GM19372 (cell line): ENCODE results near the gene ABCC11.

Experiments
- ATAC-seq: cut with Tn5 transposase; IDR thresholded peaks from one replicate; pipeline ENCODE4 v1.9.1; 2021; ENCODE audit warnings: mild to moderate bottlenecking, low read depth, moderate library complexity; ENCODE audit not compliant: unreplicated experiment

The ABCC11 gene

DNA sequence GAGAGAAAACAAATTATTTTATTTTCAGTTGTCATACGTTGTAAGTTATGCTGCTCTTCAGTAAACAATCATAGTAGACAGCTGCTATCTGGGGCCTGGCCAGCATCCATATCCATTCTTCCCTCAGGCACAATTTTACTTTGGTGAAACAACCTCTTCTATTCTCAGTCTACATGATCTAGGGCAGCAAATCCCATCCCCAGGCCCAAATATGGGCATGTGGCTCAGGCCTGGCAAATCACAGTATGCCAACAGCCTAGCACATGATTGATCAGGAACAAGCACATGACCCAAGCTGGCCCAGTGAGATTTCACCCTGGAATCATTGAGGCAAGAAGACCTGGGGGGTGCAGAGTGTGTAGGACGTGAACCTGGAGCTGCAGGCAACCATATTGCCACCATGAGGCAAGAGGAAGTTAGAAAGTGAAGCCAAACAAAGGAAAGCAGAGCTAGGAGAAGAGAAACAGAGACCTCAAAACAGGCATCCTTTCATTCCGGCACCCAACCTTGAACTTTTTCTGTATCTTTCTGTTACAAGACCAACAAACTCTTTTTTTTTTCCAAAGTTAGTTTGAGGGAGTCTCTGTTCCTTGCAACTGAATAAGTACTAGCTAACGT lies 81.3 kb downstream of the ABCC11 start:
- no peak for ATAC-seq

DNA sequence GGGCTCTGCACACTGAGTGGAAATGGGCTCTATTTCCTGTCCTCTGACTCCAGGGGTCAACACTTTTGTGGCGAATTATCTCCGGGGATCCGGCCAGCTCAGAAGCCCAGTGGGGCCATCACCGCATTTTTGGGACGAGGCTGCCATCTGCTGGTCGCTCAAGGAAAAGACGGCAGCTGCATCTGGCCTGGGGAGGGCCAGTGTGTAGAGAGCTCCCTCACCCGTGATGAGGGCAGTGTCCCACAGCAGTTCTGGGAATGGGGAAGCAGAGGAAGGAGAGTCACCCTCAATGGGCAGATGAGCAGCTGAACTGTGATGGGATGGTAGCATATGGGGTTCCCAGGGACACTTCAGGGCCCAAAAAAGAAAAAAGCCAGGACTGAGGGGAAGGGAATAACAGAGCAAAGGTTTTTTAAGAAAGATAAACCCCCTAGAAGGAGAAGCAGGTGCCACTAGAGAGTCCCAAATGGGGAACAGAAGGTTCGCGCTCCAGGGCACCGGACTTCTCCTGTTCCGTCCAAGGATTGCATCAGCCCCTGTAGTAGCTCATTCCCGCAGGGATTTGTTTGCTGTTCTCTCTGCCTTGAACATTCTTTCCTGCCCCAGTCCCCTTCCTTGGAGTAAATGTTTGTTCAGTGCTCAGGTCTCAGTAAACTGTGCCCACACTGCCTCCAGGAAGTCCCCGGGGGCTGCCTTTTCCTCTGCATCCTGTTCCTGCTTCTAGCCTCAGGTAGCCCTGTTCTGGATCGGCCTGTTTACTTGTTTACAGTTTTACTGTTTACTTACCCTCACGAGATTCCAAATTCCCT lies 82.2 kb downstream of the ABCC11 start:
- ATAC-seq: peak; percentile 83

- ATAC-seq: no peak
Observed at GRCh38 chr16:48162839-48163410, 84.4 kb downstream of the ABCC11 start.

- ATAC-seq: no peak
Observed at GRCh38 chr16:48161906-48162305, 85.4 kb downstream of the ABCC11 start.

- ATAC-seq: no peak
Observed at GRCh38 chr16:48160575-48160974, 86.8 kb downstream of the ABCC11 start.

- ATAC-seq: no peak
Observed at GRCh38 chr16:48158296-48158695, 89.0 kb downstream of the ABCC11 start.

DNA sequence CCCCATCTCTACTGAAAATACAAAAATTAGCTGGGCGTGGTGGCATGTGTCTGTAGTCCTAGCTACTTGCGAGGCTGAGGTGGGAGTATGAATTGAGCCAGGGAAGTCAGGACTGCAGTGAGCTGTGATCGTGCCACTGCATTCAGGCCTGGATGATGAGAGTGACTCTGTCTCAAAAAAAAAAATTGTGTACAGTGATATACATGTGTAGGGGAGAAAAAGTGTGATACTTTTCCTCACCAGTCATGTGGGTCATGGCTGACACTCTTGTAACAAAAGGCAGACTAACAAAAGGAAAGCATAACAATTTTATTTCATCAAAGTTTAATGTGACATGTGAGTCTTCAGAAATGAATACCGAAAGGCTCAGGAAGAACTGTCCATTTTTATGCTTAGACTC lies 89.5 kb downstream of the ABCC11 start:
- no peak for ATAC-seq

DNA sequence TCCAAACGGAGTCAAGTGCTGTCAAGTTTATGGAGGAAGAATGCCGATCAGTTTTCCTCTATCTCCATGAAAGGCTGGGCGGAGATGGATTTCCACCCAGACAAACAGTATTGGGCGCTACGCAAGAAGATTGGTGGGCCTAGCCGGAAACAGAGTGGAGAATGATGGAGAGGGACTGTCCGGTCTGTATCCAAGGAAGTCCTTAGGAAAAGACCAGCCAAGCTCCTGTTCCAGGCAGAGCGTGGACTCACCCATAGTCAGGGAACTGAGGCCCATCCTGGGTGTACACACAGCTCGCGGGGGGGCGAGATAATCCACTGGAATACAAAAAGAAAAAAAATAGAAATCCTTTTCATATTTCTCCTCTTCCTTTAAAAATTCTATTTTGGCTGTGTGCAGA lies 90.0 kb downstream of the ABCC11 start:
- ATAC-seq: no peak

DNA sequence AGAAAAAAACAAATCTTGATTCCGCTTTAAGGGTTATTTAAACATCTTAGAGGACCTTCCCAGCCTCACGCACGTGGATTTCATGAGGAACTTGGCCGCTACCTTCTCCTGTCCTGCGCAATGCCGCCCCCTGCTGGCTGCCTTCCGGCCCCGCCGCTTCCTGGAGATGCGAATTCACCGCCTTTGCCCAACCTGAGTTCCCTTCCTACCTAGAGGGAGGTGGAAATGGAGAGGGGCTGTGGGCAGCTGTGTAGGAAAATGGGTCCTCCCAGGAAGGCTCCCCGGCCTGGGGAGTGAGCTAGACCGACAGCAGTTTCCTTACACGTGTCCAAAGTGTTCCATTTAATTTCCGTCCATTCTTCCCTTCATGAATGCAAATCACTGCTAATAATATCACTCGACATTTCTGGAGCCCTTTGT lies 90.5 kb downstream of the ABCC11 start:
- ATAC-seq: no peak

DNA sequence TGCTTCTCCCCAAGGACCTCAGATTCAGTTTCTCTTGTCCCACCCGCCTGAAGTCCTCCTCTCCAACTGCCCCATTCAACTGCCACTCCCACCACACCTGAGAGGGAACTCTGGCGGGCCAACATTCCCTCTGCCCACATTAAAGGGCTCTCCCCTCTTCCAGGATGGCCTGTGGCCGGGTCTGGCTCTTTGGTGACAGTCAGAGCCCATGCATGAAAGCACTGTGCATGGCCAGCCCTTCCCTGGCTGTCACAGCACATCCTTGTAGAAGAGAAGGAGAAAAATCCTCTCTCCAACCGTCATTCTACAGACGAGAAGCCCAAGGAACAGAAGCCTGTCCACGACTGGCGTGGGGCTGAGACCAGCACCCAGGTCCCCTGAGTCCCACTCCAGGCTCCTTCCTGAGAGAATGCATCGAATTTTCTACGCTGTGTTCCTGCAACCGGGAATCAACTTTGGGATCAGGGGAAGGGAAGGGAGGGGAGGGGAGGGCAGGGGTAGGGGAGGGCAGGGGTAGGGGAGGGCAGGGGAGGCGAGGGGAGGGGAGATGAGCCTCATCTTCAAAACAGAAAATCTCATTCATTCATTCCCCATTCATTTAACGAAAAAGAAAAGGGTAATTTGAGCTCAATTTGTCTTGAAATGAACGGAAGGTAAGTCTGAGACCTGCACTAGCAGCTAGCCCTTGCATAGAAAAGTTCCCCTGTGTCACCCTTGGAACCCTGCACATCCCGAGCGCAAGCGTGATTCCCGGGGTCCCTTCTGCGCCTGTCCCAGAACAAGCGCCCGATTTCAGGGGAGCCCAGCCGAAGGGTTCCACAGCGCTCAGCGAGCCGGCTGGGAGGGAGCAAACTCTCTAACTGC lies 91.2 kb downstream of the ABCC11 start, which contains the start of gene ABCC12:
ABCC12 (minus strand) TSS at position 68 of the 864 bp plus-strand sequence. CDS start 9,569 bp downstream, outside the sequence.
- no peak for ATAC-seq

- no peak for ATAC-seq
Observed at GRCh38 chr16:48153774-48154173, 93.6 kb downstream of the ABCC11 start.

GRCh38 chr16:48152226-48152625 lies 95.1 kb downstream of the ABCC11 start:
- no peak for ATAC-seq

GRCh38 chr16:48150707-48151106 lies 96.6 kb downstream of the ABCC11 start:
- ATAC-seq: no peak

- ATAC-seq: no peak
Observed at GRCh38 chr16:48146710-48147109, 100.6 kb downstream of the ABCC11 start.

- ATAC-seq: no peak
Observed at GRCh38 chr16:48146131-48146530, 101.2 kb downstream of the ABCC11 start.

DNA sequence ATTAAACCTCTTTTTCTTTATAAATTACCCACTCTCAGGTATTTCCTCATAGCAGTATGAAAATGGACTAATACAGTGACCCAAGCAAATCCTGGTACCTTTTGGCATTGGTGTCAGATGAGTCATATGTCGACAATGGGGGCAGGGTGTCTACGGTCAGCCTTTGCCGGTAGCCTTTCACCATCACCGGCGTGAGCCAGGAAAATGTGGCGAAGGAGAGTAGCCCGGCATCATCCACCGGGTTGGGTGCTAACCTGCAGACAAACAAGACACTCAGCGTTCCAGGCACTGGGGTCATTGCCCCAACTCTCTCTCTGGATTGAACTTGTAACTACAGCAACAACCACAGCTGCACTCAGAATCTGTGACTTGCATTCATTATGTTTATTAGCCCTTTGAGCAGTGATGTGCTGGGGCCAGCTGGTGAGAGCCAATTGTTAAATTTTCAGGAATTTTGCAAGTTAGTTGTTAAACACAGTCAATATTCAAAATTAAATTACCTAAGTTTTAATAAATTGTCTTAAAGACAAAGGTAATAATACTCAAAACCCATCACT lies 103.4 kb downstream of the ABCC11 start:
- ATAC-seq: no peak

DNA sequence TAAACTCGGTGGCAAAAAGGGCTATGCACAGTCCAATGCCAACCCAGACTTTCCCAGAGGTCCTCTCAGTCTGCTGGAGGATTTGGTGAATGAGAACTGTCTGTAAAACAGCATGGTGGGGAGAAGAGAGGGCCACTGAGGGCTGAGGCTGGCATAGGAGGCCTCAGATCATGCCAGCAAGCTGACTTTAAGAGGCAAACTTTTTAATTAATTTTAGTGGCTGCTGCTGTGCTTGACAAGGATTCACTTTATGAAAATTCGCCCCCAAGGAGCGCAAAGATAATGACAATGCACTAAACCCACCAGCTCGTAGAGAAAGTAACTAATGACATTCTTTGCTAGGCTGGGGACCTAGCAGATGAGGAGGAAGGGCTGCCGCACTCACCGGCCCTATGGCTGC lies 106.5 kb downstream of the ABCC11 start:
- no peak for ATAC-seq

- no peak for ATAC-seq
Observed at GRCh38 chr16:48139517-48139916, 107.8 kb downstream of the ABCC11 start.

- no peak for ATAC-seq
Observed at GRCh38 chr16:48138543-48138942, 108.8 kb downstream of the ABCC11 start.

DNA sequence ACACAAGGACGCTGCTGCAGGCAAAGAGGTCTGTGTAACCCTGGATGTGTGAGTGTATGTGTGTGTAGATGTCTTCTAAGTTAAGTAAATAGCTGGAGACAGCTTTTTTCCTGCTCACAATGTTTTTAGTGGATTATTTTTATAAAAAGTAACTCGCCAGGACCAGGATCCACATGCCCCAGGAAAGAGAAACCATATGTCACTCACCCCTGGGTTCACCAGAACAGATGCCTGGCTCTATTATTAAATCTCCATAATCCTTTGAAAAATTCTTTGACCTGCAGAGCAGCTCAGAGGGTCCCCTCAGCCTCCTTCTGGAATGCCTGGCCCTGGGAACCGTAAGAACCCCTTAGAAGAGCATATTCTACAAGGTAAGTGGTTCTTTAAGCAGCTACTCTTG lies 109.5 kb downstream of the ABCC11 start:
- no peak for ATAC-seq
